Activated CD4-positive, alpha-beta T cell treated with anti-CD3 and anti-CD28 coated beads, Interleukin-2, Interleukin-4, amounts not matched to agents 100 ng/mL and 50 ng/mL, durations not matched to agents 16 hours and 8 hours (primary cell): Measurements from ENCODE around the gene PPFIA1.
"Not testable (repeated sequence)": the region's sequence is repeated elsewhere in the genome, so short reads cannot be mapped to it uniquely, and the experiment has no call there.

Experiments
- DNase-seq: peaks from one replicate; pipeline ENCODE4 v3.0.0-alpha.2; 2020; ENCODE audit warnings: low spot score

Gene PPFIA1

GRCh38 chr11:70394211-70394950, 123.9 kb downstream of the PPFIA1 start:
- no peak for DNase-seq

DNA sequence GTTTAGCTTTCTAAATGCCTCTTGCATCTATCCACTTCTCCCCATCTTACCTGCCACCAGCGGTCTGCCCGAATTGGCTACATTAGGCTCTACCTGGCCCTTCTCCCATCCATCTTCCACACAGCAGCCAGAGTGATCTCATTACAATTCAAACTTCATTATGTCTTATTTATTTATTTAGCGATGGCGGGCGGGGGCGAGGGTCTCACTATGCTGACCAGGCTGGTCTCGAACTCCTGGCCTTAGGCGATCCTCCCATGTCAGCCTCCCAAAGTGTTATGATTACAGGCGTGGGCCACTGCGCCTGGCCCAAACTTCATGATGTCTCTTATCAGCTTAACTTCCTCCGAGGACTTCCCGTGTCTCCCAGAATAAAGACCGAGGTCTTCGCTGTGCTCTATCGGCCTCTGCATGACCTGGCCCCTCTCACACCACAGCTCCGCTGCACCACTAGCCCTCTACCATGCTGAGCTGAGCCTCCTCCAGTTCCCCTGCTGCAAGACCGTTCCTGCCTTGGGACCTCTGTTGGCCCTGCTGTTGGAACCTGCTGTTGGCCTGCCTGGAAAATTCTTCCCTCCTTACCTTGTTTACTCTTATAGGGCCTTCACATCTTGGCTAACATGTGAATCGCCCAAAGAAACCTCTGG, 127.0 kb downstream of the PPFIA1 start:
- DNase-seq, result no peak

- peak; percentile 56 for DNase-seq
Observed at GRCh38 chr11:70397983-70398833, 127.7 kb downstream of the PPFIA1 start, which contains the start of gene CTTN. CTTN (plus strand) TSS chr11:70398529; CDS start chr11:70407298, 8,769 bp downstream.

GRCh38 chr11:70398834-70399680, 128.6 kb downstream of the PPFIA1 start:
- DNase-seq, result no peak

- no peak for DNase-seq
Observed at GRCh38 chr11:70399681-70400112, 129.2 kb downstream of the PPFIA1 start.

DNA sequence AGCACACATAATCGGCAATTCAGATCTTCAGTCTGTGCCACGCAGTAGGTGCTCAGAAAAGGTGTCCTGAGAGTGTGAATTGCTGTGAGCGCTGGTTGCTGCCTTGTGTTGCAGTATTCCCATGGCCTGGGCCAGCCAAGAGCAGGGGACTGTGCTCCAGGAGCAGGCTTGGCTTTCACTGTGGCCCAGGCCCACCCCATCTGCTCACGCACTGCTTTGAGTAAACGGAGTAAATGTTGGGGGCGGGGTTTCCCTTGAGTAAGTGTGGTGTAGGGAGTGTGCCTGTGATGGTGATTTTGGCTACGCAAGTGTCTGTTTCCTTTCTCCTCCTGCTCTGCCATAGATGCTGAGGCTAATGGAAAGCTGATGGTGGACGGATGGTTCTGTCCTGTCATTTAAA, 130.2 kb downstream of the PPFIA1 start:
- no peak for DNase-seq

GRCh38 chr11:70402016-70402415, 131.5 kb downstream of the PPFIA1 start:
- no peak for DNase-seq

DNA sequence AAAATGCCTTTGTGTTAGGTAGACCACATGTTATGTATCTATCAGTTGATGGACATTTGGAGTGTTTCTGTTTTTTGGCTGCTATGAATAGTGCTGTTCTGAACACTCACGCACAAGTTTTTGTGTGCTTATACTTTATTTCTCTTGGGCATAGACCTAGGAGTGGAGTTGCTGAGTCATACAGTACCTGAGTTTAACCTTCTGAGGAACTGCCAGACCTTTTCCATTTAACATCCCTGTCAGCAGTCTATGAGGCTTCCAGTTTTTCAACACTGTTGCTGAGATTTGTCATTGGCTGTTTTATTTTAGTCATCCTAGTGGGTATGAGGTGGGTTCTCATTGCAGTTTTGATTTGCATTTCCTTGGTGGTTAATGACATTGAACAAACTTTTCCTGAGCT, 132.2 kb downstream of the PPFIA1 start:
- DNase-seq, result peak; percentile 29

GRCh38 chr11:70404244-70404643, 133.8 kb downstream of the PPFIA1 start:
- no peak for DNase-seq

- no peak for DNase-seq
Observed at GRCh38 chr11:70405679-70406395, 135.3 kb downstream of the PPFIA1 start.

GRCh38 chr11:70407121-70407520, 136.6 kb downstream of the PPFIA1 start:
- no peak for DNase-seq

DNA sequence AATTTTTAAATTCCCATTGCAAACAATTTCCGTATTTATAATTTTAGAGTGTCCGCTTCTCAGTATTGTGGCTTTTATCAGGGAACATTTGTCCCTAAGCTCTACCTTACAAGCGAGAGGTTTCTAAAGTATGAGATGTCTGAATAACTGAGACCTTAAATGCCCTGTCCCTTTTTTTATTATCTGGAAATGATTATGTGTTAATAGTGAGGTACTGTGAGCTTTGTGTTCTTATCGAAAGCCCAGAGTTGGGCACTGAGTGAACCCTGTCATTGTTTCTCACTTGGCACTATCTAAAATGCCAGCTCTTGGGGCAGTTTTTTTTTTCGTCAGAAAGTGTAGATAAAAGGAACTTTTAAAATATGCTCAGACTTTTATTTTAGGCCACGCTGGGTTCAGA, 137.3 kb downstream of the PPFIA1 start:
- no peak for DNase-seq

GRCh38 chr11:70408326-70408725, 137.8 kb downstream of the PPFIA1 start:
- DNase-seq, result not testable (repeated sequence)

GRCh38 chr11:70409437-70409836, 138.9 kb downstream of the PPFIA1 start:
- DNase-seq, result no peak

DNA sequence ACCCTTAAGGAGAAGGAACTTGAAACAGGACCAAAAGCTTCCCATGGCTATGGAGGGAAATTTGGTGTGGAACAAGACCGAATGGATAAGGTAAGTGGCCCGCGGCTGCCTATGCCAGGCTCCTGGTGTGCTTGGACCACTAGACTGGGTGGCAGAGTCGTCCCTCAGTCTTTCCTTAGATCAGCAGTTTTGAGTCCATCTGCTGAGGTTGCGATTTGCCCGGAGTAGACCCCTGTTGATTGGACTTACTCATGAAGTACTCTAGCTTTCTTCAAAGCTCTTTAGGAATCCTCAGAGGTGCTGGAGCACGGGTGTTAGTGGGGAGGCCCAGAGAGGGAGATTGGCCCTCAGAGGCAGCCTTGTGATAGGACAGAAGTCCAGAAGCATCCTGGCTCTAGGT, 139.4 kb downstream of the PPFIA1 start:
- no peak for DNase-seq

DNA sequence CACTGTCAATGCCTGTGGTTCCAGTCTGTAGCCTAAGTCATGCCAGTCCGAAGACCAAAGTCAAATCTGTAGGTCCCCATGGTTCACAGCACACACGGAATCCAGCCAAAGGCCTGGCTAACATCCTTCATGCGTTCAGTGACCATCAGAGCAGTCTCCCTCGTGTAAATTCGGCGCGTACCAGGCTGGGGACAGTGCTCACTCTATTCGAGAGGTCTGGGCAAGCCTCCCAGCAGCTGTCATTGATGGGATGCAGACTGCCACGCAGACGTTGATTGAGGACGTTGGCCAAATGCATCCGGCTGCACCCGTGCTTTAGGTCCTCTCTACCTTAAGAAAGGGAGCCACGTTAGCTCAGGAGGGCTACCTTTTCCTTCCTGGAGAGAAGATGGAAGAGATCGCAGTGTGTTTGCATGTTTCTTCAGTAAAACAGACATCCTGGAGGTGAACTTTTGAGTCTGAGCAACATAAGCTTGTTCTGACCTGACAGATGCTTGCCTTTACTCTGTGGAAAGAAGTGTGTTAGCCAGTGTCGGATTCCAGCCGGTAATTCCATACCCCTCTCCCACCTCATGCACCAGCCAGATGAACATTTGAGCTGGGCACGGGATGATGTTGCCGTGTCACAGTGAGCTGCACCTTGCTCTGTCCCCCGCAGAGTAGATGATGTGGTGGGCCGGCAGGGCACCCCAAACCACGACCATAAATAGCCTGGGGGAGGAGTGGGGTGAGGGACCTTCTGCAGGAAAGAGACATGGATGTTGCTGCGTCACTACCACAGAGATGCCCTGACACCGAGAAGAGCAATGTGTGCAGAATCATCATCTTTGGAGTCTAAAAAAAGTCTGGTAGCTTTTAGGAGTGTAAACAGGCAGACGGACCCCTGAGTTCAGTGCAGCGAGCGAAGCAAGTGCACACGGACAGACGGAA, 140.1 kb downstream of the PPFIA1 start:
- DNase-seq, result no peak

- no peak for DNase-seq
Observed at GRCh38 chr11:70411713-70412452, 141.4 kb downstream of the PPFIA1 start.

- DNase-seq, result no peak
Observed at GRCh38 chr11:70413151-70413550, 142.7 kb downstream of the PPFIA1 start.
